GM18502 (cell line): ENCODE measurements around the gene CFAP46.

Experiments
- ATAC-seq: cut with Tn5 transposase; IDR thresholded peaks from one replicate; pipeline ENCODE4 v1.9.1; 2021; ENCODE audit warnings: mild to moderate bottlenecking; ENCODE audit not compliant: unreplicated experiment, poor library complexity

Gene CFAP46

GRCh38 chr10:132886211-132887099 lies 55.9 kb downstream of the CFAP46 start:
- ATAC-seq = no peak

GRCh38 chr10:132885451-132886210 lies 56.7 kb downstream of the CFAP46 start:
- no peak for ATAC-seq

GRCh38 chr10:132884691-132885271 lies 57.6 kb downstream of the CFAP46 start:
- ATAC-seq = no peak

GRCh38 chr10:132884041-132884440 lies 58.3 kb downstream of the CFAP46 start:
- no peak for ATAC-seq

GRCh38 chr10:132883391-132883881 lies 58.9 kb downstream of the CFAP46 start:
- no peak for ATAC-seq

- ATAC-seq = no peak
Measured at GRCh38 chr10:132882069-132882951, 60.1 kb downstream of the CFAP46 start.

GRCh38 chr10:132881186-132881920 lies 61.0 kb downstream of the CFAP46 start:
- no peak for ATAC-seq

GRCh38 chr10:132880128-132880981 lies 62.0 kb downstream of the CFAP46 start:
- ATAC-seq = no peak

- no peak for ATAC-seq
Measured at GRCh38 chr10:132879408-132880127, 62.8 kb downstream of the CFAP46 start.

GRCh38 chr10:132878730-132879407 lies 63.5 kb downstream of the CFAP46 start:
- ATAC-seq = no peak

GRCh38 chr10:132878091-132878729 lies 64.2 kb downstream of the CFAP46 start:
- no peak for ATAC-seq

GRCh38 chr10:132877473-132877872 lies 64.9 kb downstream of the CFAP46 start:
- ATAC-seq = no peak

- no peak for ATAC-seq
Measured at GRCh38 chr10:132876993-132877431, 65.4 kb downstream of the CFAP46 start.

- no peak for ATAC-seq
Measured at GRCh38 chr10:132876131-132876860, 66.1 kb downstream of the CFAP46 start.

GRCh38 chr10:132875435-132875834 lies 66.9 kb downstream of the CFAP46 start:
- ATAC-seq = no peak

- no peak for ATAC-seq
Measured at GRCh38 chr10:132873395-132873794, 69.0 kb downstream of the CFAP46 start.
